ENCODE measurements around the gene ALAD. TPM values are rescaled to one million over a fixed set of nuclear protein-coding genes. Genes with fewer than 3 reads are reported as not detected.
A peak's percentile ranks its signal among the peaks of the same experiment; 100 is the strongest.

Gene ALAD
- total RNA-seq, 3 donors from 2014 or later: 27.4 to 28.5 (median 28.3) TPM

GRCh38 chr9:113421726-113422125 lies 20.6 kb upstream of the ALAD start:
- no peak for DNase-seq (ENCODE audit: low spot score in 2 of 2)

GRCh38 chr9:113417370-113417769 lies 16.3 kb upstream of the ALAD start:
- Histone ChIP-seq H3K36me3 (no peaks in the 10 kb centered on the region), H3K4me1 (no peaks in the 10 kb centered on the region), H3K27me3 (no peaks in the 10 kb centered on the region), H3K9me3 (no peaks in the 10 kb centered on the region), H3K27ac (no peak overlapping the region), H3K4me3 (no peak overlapping the region)
- intact Hi-C loops (cut with DNase I; ENCODE audit: low total_unique reads): no loop called here
- TF ChIP-seq CTCF (IDR thresholded peaks at IDR 0.05): no peak
- TF ChIP-seq POLR2A (IDR thresholded peaks at IDR 0.05): no peak
- TF ChIP-seq POLR2AphosphoS5 (IDR thresholded peaks at IDR 0.05): no peak
- DNase-seq (ENCODE audit: low spot score in 2 of 2): no peak

More at GRCh38 chr9:113421726-113422125, 20.6 kb upstream of the ALAD start:
- Histone ChIP-seq H3K9me3 (no peaks in the 10 kb centered on the region), H3K4me1 (no peaks in the 10 kb centered on the region), H3K36me3 (no peaks in the 10 kb centered on the region), H3K27ac (no peak overlapping the region), H3K27me3 (no peaks in the 10 kb centered on the region), H3K4me3 (no peak overlapping the region)
- intact Hi-C loops (cut with DNase I; ENCODE audit: low total_unique reads): no loop called here
- TF ChIP-seq POLR2AphosphoS5 (IDR thresholded peaks at IDR 0.05): no peak

GRCh38 chr9:113416149-113416721 lies 15.2 kb upstream of the ALAD start:
- no peak overlapping the region for H3K4me3 ChIP-seq
- no peaks in the 10 kb centered on the region for H3K9me3 ChIP-seq
- H3K36me3 ChIP-seq: no peaks in the 10 kb centered on the region
- intact Hi-C loops (cut with DNase I; ENCODE audit: low total_unique reads): no loop called here
- TF ChIP-seq POLR2A (IDR thresholded peaks at IDR 0.05) (no peak), CTCF (IDR thresholded peaks at IDR 0.05) (no peak), POLR2AphosphoS5 (IDR thresholded peaks at IDR 0.05) (no peak)
- H3K27ac ChIP-seq: no peak overlapping the region
- H3K27me3 ChIP-seq: no peaks in the 10 kb centered on the region
- H3K4me1 ChIP-seq: no peaks in the 10 kb centered on the region
- no peak for DNase-seq (ENCODE audit: low spot score in 2 of 2)

GRCh38 chr9:113410207-113410864 lies 9.3 kb upstream of the ALAD start, which contains the start of the genes C9orf43 and POLE3:
TSS of gene C9orf43 (plus strand) at chr9:113410747. CDS start at chr9:113413494, 2,747 bp downstream.
TSS of gene POLE3 (minus strand) at chr9:113410675. CDS start at chr9:113410293, 382 bp downstream.
- TF ChIP-seq POLR2AphosphoS5 (IDR thresholded peaks at IDR 0.05): peak; percentile 82 to 92 (median 84)
- peak; percentile 45 for TF ChIP-seq POLR2A (IDR thresholded peaks at IDR 0.05)
- no peak for TF ChIP-seq CTCF (IDR thresholded peaks at IDR 0.05)
- Histone ChIP-seq H3K4me1 (peaks cover 0 to 9% of the 10 kb centered on the region in 2 donors), H3K27me3 (no peaks in the 10 kb centered on the region), H3K27ac (peak within 1 kb of the TSS; percentile 99), H3K4me3 (peak within 1 kb of the TSS; percentile 80 to 97 (median 91)), H3K36me3 (no peaks in the 10 kb centered on the region), H3K9me3 (no peaks in the 10 kb centered on the region)
- intact Hi-C loops (cut with DNase I; ENCODE audit: low total_unique reads): no loop called here
- peak; percentile 91 to 93 for DNase-seq (ENCODE audit: low spot score in 2 of 2)

GRCh38 chr9:113409883-113410206 lies 8.8 kb upstream of the ALAD start:
- Histone ChIP-seq H3K27ac (peak overlapping the region; percentile 99), H3K27me3 (no peaks in the 10 kb centered on the region), H3K9me3 (no peaks in the 10 kb centered on the region), H3K4me3 (peak overlapping the region; percentile 80 to 97 (median 91)), H3K36me3 (no peaks in the 10 kb centered on the region), H3K4me1 (peaks cover 0 to 9% of the 10 kb centered on the region in 2 donors)
- intact Hi-C loops (cut with DNase I; ENCODE audit: low total_unique reads): no loop called here
- TF ChIP-seq POLR2A (IDR thresholded peaks at IDR 0.05) (no peak), POLR2AphosphoS5 (IDR thresholded peaks at IDR 0.05) (no peak), CTCF (IDR thresholded peaks at IDR 0.05) (no peak)
- DNase-seq (ENCODE audit: low spot score in 2 of 2): no peak
